Left forelimb (tissue), 1 donor: ENCODE measurements around the gene NFYC.

Source experiments
- DNase-seq: peaks from one replicate; pipeline ENCODE4 v3.0.0-alpha.2; 2018; ENCODE audit warnings: low spot score

The NFYC gene

DNA sequence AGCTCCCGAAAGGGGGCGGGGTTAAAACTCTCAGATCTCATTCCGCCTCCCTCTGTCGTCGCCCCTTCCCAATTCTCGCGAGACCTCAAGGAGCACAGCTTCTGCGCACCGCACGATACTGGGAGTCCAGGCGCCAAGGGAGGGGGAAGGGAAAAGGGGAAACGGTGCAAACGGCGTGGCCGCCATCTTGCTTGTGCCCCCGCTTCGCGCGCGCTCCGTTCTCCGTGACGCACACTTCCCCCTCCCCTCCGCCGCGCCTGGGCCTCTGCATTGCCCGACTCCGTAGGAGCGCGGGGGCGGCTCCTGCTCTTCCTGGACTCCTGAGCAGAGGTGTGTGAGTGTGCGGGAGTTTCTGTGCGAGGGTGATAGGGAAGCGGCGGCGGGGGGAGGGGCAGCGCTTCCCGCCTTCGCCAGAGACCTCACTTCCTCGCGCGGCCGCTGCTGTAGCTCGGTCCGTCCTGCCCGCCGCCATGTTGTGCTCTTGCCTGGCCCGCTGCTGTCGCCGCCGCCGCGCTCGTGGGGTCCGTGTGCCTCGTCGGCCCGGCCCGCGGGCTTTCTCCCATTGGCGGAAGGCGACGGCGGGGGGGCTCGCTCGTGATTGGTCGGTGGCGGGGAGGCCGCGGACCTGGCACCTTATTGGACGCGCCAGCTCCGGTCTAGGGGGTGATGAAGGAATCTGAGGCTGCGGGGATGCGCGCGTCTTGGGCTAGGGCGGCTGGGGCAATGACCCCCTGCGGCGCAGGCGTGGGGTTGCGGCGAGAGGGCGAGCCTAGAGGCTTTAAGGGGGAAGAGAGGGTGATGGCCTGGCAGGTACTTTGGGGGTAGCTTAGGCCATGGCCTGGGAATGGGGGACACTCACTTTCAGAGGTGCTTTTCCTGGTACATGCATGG lies at the start of gene NFYC:
NFYC (plus strand) TSS at position 167 of the 891 bp plus-strand sequence. CDS start 47,140 bp downstream, outside the sequence.
- DNase-seq: peak; percentile 94

DNA sequence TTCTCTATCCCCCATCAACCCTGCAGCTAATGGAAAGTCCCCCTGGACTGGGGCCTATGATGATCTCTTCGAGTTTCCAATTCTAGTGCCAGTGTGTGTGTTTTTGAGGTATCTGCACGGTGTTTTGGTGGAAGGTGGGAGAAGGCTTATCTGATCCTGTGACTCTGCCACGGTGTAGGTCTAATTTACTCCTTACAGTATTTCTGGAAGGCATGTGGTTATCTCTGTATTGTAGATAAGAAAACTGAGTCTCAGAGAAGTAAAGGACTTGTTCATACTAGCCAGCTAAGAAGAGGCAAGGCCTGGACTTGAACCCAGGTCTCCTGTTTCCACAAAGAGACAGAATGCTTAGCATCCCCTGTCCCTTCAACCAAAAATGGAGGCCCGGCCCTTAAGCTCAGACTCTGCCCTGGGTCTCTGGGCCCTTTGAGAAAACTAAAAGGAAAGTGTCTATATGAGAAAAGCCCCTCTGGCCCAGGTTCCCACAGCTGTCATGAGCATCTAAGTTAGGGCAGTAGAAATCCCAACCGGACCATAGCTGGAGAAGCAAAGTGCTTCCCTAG lies 46.3 kb upstream of the NFYC start:
- DNase-seq: no peak

DNA sequence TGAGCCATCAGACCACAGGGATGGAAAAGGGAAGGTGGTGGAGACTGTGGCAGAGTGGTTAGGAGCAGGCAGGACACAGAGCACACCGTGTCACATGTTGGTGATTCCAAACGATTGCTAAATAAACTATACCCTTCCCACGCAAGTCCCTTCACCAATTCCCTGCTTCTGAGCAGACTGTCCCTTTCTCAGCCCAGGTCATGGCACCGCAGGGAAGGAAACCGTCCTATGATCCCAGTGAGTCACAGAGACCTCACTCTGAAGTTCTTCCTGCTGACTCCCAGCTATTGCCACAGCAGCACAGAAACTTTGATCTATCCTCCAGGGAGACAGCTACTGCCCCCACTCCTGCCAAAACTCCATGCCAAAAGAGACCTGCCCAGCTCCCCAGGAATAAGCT lies 45.2 kb upstream of the NFYC start:
- DNase-seq: no peak

- no peak for DNase-seq
Measured at GRCh38 chr1:40648200-40648599, 43.3 kb upstream of the NFYC start.

DNA sequence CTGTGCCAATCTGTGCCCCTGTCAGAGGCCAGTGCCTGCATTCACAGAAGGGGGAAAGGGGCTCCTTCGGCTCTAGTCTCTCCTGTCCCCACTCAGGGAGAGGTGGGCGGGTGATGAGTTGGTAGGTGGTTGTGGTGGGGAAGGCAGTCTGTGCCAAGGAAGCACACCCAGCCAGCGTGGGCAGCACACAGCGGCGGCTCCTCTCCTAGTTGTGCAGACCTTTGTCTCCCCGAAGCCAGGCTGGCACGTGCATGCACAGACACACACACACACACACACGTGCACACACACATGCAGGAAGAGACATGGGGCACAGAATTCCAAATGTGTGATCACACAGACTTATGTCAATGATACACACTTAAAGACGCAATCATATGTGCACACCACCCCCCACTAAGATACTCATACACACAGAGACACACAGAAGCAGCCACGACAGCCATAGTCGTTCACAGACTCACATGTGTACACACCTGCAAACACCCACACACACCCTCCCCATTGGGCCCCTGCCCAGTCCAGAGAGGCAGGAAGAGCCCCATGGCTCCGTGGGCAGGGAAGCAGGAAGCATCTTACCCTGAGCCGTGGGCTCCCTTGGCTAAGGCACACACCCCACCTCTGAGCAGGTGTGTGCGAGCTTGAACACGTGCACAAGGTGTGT lies 42.4 kb upstream of the NFYC start:
- no peak for DNase-seq

DNA sequence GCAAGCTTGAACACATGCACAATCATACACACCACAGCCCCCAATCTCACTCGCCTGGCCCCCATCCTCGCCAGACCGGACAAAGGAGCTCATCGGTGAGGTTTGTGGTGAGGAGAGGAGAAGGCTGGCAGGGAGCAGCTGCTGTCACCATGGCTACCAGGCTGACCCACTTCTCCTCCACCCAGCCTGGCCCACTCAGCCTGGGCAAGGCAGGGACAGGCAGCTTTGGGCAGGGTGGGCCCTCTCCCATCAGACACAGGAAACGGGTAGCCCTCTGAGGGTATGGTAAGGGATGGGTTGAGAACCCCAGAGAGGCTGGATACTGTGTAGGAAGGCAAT lies 41.9 kb upstream of the NFYC start:
- no peak for DNase-seq

- no peak for DNase-seq
Measured at GRCh38 chr1:40650075-40650474, 41.4 kb upstream of the NFYC start.

GRCh38 chr1:40651138-40651857 lies 40.2 kb upstream of the NFYC start:
- DNase-seq: no peak

- no peak for DNase-seq
Measured at GRCh38 chr1:40652468-40652867, 39.0 kb upstream of the NFYC start.

- no peak for DNase-seq
Measured at GRCh38 chr1:40652979-40653378, 38.5 kb upstream of the NFYC start.

GRCh38 chr1:40653851-40654537 lies 37.5 kb upstream of the NFYC start:
- no peak for DNase-seq

- no peak for DNase-seq
Measured at GRCh38 chr1:40657046-40657445, 34.5 kb upstream of the NFYC start.

DNA sequence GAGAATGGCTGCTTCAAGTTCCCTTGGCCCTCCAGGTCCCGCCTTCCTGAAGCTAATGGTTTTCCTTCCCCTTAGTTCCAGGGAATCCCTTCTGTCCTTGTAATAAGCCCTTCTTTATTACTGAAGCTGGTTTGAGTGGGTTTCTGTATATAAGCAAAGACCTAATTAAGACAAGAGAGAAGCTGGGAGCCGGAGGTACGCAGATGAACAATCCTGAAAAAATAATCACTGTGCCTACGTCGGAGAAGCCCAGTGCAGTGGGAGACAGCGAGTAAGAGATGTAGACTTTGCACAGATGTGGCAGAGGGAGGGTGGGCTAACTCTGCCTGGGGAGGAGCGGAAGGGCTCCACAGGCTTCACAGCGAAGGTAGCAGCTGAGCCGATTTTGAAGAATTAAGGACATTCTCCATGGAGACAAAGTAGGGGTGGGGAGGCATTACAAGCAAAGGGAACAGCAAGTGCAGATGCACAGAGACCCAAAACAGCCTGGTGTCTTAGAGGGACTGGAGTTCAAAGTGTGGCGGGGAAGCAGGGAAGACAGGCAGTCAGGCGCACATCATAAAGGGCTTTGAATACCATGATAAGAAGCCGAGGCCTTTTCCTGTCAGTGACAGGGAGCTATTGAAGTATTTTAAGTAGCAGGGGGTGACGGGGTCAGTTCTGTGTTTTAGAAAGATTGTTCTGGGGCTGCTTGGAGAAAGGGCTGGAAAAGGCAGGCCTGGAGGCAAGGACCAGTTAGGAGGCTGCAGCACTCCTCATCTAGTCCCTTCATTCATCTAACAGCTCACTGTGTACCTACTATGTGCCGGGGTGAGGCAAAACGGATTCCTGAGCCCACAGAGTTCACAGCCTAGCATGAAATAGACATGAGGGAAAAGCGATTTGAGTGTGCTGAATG lies 32.5 kb upstream of the NFYC start:
- DNase-seq: no peak

- DNase-seq: no peak
Measured at GRCh38 chr1:40659649-40659947, 31.9 kb upstream of the NFYC start.

DNA sequence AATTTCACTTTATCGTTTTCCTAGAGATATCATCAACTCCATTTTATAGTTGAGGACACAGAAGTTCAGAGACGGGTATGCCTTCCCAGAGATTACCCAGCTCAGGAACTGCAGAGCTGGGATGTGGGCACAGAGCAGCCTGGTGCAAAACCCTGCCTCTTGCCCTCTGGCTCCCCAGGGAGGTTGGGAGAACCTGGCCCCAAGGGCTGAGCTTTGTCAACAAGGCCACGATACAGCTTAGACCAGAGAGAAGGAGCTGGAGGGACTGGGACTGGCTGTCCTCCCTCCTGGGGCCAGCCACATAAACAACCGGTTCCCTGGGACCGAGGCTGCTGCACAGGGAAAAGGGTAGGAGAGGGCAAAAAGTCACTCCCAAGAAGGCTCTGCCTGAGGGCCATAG lies 29.8 kb upstream of the NFYC start:
- DNase-seq: no peak

DNA sequence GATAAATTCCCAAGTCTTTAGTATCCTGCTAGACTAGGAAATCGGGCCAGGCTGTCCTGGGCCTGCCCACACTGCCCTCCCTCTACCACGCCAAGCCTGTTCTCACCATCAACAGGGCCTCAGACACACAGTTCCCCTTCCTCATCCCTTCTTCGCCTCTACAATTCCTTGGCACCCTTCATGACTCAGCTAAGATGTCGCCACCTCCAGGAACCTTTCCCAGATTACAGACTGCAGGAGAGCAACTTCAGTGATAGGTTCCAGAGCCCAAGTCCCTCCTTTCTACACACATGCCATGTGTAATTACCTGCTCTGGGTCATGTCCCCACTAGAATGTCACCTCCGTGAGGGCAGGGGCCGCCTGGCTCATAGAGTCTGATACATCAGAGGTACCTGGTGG lies 29.4 kb upstream of the NFYC start:
- DNase-seq: no peak

DNA sequence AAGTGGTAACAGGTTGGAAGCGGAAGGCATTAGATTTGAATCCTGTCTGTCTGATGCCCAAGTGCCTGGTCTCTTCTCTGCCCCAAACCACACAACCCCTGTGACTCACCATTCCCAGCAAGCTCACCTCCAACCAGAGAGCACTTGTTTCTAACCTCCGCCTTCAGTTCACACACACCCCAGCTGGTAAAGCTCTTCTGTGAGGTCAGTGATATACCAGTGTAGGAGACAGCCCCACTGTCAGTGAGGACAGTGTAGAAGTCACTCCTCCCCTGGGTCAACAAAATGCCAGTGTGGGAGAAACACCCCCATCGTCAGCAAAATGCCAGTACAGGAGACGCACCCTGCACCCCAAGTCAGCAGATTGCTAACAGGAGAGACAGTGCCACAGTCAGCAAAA lies 28.6 kb upstream of the NFYC start:
- no peak for DNase-seq

- DNase-seq: no peak
Measured at GRCh38 chr1:40663324-40664166, 28.0 kb upstream of the NFYC start.

DNA sequence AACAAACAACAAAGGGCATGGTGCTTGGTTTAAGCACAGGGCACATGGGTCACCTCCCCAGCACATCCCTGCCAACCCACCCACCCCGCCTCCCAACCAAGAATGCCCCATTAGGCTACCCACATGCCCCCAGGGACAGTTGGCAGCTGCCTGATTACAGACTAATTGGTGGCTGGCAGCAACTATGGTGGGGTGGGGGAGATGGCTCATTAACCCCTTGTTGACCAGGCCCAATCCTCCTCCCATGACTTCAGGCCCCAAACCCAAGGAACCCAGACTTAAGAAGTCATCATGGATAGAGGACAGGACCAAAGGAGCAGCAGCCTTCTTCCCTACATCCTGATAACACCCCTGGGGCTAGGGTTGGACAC lies 27.4 kb upstream of the NFYC start:
- no peak for DNase-seq

GRCh38 chr1:40664791-40665190 lies 26.7 kb upstream of the NFYC start:
- no peak for DNase-seq
